ENCODE data around the gene ARAP3.
"Not testable (repeated sequence)": the region's sequence is repeated elsewhere in the genome, so short reads cannot be mapped to it uniquely, and the experiment has no call there.

The ARAP3 gene

GRCh38 chr5:141613344-141613743 lies 68.7 kb downstream of the ARAP3 start:
- TF ChIP-seq EZH2phosphoT487 (IDR thresholded peaks at IDR 0.05; ENCODE audit: low read depth) (no peak), CTCF (IDR thresholded peaks at IDR 0.05; ENCODE audit: low read depth, low read length) (no peak)
- no peak overlapping the region for H3K4me2 ChIP-seq (ENCODE audit: low read length)
- H3K36me3 ChIP-seq (replicated peaks; ENCODE audit: low read depth, low read length), result peaks cover 9% of the 10 kb centered on the region
- no peaks in the 10 kb centered on the region for H4K20me1 ChIP-seq (ENCODE audit: insufficient read depth, low read length)
- no peak overlapping the region for H2AFZ ChIP-seq (ENCODE audit: low read depth, low read length)
- H3K9me3 ChIP-seq (ENCODE audit: insufficient read depth, low read length), result no peaks in the 10 kb centered on the region
- H3K79me2 ChIP-seq (ENCODE audit: low read length), result peaks cover 82% of the 10 kb centered on the region
- peaks cover 17% of the 10 kb centered on the region for H3K4me1 ChIP-seq (ENCODE audit: low read length)
- no peak overlapping the region for H3K4me3 ChIP-seq (ENCODE audit: low read length)
- no peaks in the 10 kb centered on the region for H3K27me3 ChIP-seq (ENCODE audit: low read depth, low read length)
- no peak overlapping the region for H3K9ac ChIP-seq (ENCODE audit: low read length)
- H3K27ac ChIP-seq (ENCODE audit: low read length), result no peak overlapping the region

- no peak overlapping the region for H2AFZ ChIP-seq (ENCODE audit: low read depth, low read length)
- no peaks in the 10 kb centered on the region for H4K20me1 ChIP-seq (ENCODE audit: insufficient read depth, low read length)
- peaks cover 10% of the 10 kb centered on the region for H3K4me1 ChIP-seq (ENCODE audit: low read length)
- H3K79me2 ChIP-seq (ENCODE audit: low read length), result peaks cover 78% of the 10 kb centered on the region
- H3K9me3 ChIP-seq (ENCODE audit: insufficient read depth, low read length), result no peaks in the 10 kb centered on the region
- H3K4me3 ChIP-seq (ENCODE audit: low read length), result no peak overlapping the region
- H3K27ac ChIP-seq (ENCODE audit: low read length), result no peak overlapping the region
- H3K9ac ChIP-seq (ENCODE audit: low read length), result no peak overlapping the region
- no peaks in the 10 kb centered on the region for H3K27me3 ChIP-seq (ENCODE audit: low read depth, low read length)
- TF ChIP-seq CTCF (IDR thresholded peaks at IDR 0.05; ENCODE audit: low read depth, low read length), result no peak
- no peak for TF ChIP-seq EZH2phosphoT487 (IDR thresholded peaks at IDR 0.05; ENCODE audit: low read depth)
- H3K4me2 ChIP-seq (ENCODE audit: low read length), result no peak overlapping the region
- H3K36me3 ChIP-seq (replicated peaks; ENCODE audit: low read depth, low read length), result peaks cover 3% of the 10 kb centered on the region
These were observed 70.7 kb downstream of the ARAP3 start for GRCh38 chr5:141611289-141611688.

GRCh38 chr5:141609921-141610320 lies 72.1 kb downstream of the ARAP3 start:
- Histone ChIP-seq H3K79me2 (ENCODE audit: low read length) (peaks cover 79% of the 10 kb centered on the region), H3K4me1 (ENCODE audit: low read length) (peaks cover 18% of the 10 kb centered on the region)
- not testable (repeated sequence) for H3K4me2 ChIP-seq (ENCODE audit: low read length); H3K27me3 ChIP-seq (ENCODE audit: low read depth, low read length); H4K20me1 ChIP-seq (ENCODE audit: insufficient read depth, low read length); H3K36me3 ChIP-seq (replicated peaks; ENCODE audit: low read depth, low read length); H3K4me3 ChIP-seq (ENCODE audit: low read length); H3K27ac ChIP-seq (ENCODE audit: low read length); H3K9ac ChIP-seq (ENCODE audit: low read length); H3K9me3 ChIP-seq (ENCODE audit: insufficient read depth, low read length); H2AFZ ChIP-seq (ENCODE audit: low read depth, low read length)

GRCh38 chr5:141609044-141609443 lies 73.0 kb downstream of the ARAP3 start:
- H3K36me3 ChIP-seq (replicated peaks; ENCODE audit: low read depth, low read length), result peaks cover 3% of the 10 kb centered on the region
- no peak overlapping the region for H3K4me3 ChIP-seq (ENCODE audit: low read length)
- H3K9me3 ChIP-seq (ENCODE audit: insufficient read depth, low read length), result no peaks in the 10 kb centered on the region
- H3K9ac ChIP-seq (ENCODE audit: low read length), result no peak overlapping the region
- H2AFZ ChIP-seq (ENCODE audit: low read depth, low read length), result no peak overlapping the region
- TF ChIP-seq EZH2phosphoT487 (IDR thresholded peaks at IDR 0.05; ENCODE audit: low read depth) (no peak), CTCF (IDR thresholded peaks at IDR 0.05; ENCODE audit: low read depth, low read length) (no peak)
- H4K20me1 ChIP-seq (ENCODE audit: insufficient read depth, low read length), result peaks cover 6% of the 10 kb centered on the region; the same call in 1 of the 2 replicates
- H3K27me3 ChIP-seq (ENCODE audit: low read depth, low read length), result no peaks in the 10 kb centered on the region
- H3K4me1 ChIP-seq (ENCODE audit: low read length), result peaks cover 26% of the 10 kb centered on the region
- no peak overlapping the region for H3K27ac ChIP-seq (ENCODE audit: low read length)
- H3K79me2 ChIP-seq (ENCODE audit: low read length), result peaks cover 79% of the 10 kb centered on the region
- no peak overlapping the region for H3K4me2 ChIP-seq (ENCODE audit: low read length)

- TF ChIP-seq EZH2phosphoT487 (IDR thresholded peaks at IDR 0.05; ENCODE audit: low read depth) (no peak), CTCF (IDR thresholded peaks at IDR 0.05; ENCODE audit: low read depth, low read length) (no peak)
- Histone ChIP-seq H3K27me3 (ENCODE audit: low read depth, low read length) (no peaks in the 10 kb centered on the region), H3K36me3 (replicated peaks; ENCODE audit: low read depth, low read length) (peaks cover 3% of the 10 kb centered on the region), H3K4me2 (ENCODE audit: low read length) (no peak overlapping the region), H3K4me1 (ENCODE audit: low read length) (peaks cover 26% of the 10 kb centered on the region), H3K9me3 (ENCODE audit: insufficient read depth, low read length) (no peaks in the 10 kb centered on the region), H2AFZ (ENCODE audit: low read depth, low read length) (no peak overlapping the region), H3K79me2 (ENCODE audit: low read length) (peaks cover 81% of the 10 kb centered on the region), H3K27ac (ENCODE audit: low read length) (no peak overlapping the region), H3K4me3 (ENCODE audit: low read length) (no peak overlapping the region), H3K9ac (ENCODE audit: low read length) (no peak overlapping the region), H4K20me1 (ENCODE audit: insufficient read depth, low read length) (peaks cover 6% of the 10 kb centered on the region; the same call in 1 of the 2 replicates)
These were observed 73.5 kb downstream of the ARAP3 start for GRCh38 chr5:141608557-141608956.
